Measurements from ENCODE around the gene CYP4V2. TPM values are rescaled to one million over a fixed set of nuclear protein-coding genes. Genes with fewer than 3 reads are reported as not detected.

The CYP4V2 gene
- total RNA-seq, 4 donors from 2014 or later = 1.4 to 18.1 (median 7.0) TPM

- intact Hi-C loops (cut with DNase I) = no loop called here
- H3K4me3 ChIP-seq = no peak overlapping the region
- WGBS, 2 donors = 37 to 52% methylated on average over 1 to 4 of the region's 6 CpGs
- H3K4me1 ChIP-seq = peaks cover 0 to 6% (median 0%) of the 10 kb centered on the region in 3 donors
- TF ChIP-seq POLR2A (IDR thresholded peaks at IDR 0.05) (no peak), CTCF (IDR thresholded peaks at IDR 0.05) (no peak)
- DNase-seq = no peak
- no peaks in the 10 kb centered on the region for H3K9me3 ChIP-seq
- no peaks in the 10 kb centered on the region for H3K27me3 ChIP-seq
- H3K27ac ChIP-seq = no peak overlapping the region
- H3K36me3 ChIP-seq = no peaks in the 10 kb centered on the region
Observed at GRCh38 chr4:186260117-186260503, 68.7 kb downstream of the CYP4V2 start.

Other genes with a start within 250 kb of the CYP4V2 start
- gene TLR3, start 122.4 kb upstream of the CYP4V2 start, total RNA-seq = 10 to 100 TPM in 1 of 4 donors, 1 to 10 TPM in 3; 2.8 to 11.6 (median 5.8) TPM
- 10 to 100 TPM in 1 of 4 donors, 1 to 10 TPM in 2, under 1 TPM in 1; 0.83 to 11.4 (median 4.0) TPM for gene FAM149A, start 86.9 kb upstream of the CYP4V2 start, total RNA-seq
- gene KLKB1, start 35.9 kb downstream of the CYP4V2 start, total RNA-seq = 1 to 10 TPM in 1 of 4 donors, under 1 TPM in 1, not detected in 2; 0.57 to 2.0 TPM
- gene F11, start 74.6 kb downstream of the CYP4V2 start, total RNA-seq = not detected

Measured in esophagus squamous epithelium (tissue), 5 donors.